Measurements from ENCODE around the gene SPINK9.
"Not testable (repeated sequence)": the region's sequence is repeated elsewhere in the genome, so short reads cannot be mapped to it uniquely, and the experiment has no call there.

SPINK9 gene

GRCh38 chr5:148335259-148335658, at the start of gene SPINK9:
Gene SPINK9, plus strand, starts transcription at chr5:148335559. Its CDS starts 55 bp downstream, at chr5:148335614.
- no peak for DNase-seq

- DNase-seq = no peak
Measured at GRCh38 chr5:148290271-148291195, 44.8 kb upstream of the SPINK9 start.

GRCh38 chr5:148297731-148298130, 37.6 kb upstream of the SPINK9 start:
- DNase-seq = no peak

GRCh38 chr5:148306446-148306845, 28.9 kb upstream of the SPINK9 start:
- no peak for DNase-seq

GRCh38 chr5:148309019-148309418, 26.3 kb upstream of the SPINK9 start:
- DNase-seq = no peak

- no peak for DNase-seq
Measured at GRCh38 chr5:148309746-148310145, 25.6 kb upstream of the SPINK9 start.

- no peak for DNase-seq
Measured at GRCh38 chr5:148311484-148311883, 23.9 kb upstream of the SPINK9 start.

- no peak for DNase-seq
Measured at GRCh38 chr5:148312153-148312552, 23.2 kb upstream of the SPINK9 start, which contains the start of gene SPINK7. Gene SPINK7, plus strand, starts transcription at chr5:148312423. Its CDS starts 61 bp downstream, at chr5:148312484.

GRCh38 chr5:148314187-148314586, 21.2 kb upstream of the SPINK9 start:
- no peak for DNase-seq

- no peak for DNase-seq
Measured at GRCh38 chr5:148314731-148315130, 20.6 kb upstream of the SPINK9 start.

- DNase-seq = not testable (repeated sequence)
Measured at GRCh38 chr5:148320011-148320963, 15.1 kb upstream of the SPINK9 start.

- DNase-seq = no peak
Measured at GRCh38 chr5:148333262-148333849, 2.0 kb upstream of the SPINK9 start.

GRCh38 chr5:148336704-148337435, 1.5 kb downstream of the SPINK9 start:
- no peak for DNase-seq

GRCh38 chr5:148342371-148343045, 7.1 kb downstream of the SPINK9 start:
- DNase-seq = no peak

- no peak for DNase-seq
Measured at GRCh38 chr5:148343046-148343407, 7.7 kb downstream of the SPINK9 start.

- DNase-seq = no peak
Measured at GRCh38 chr5:148343603-148344487, 8.5 kb downstream of the SPINK9 start.

GRCh38 chr5:148347706-148348105, 12.3 kb downstream of the SPINK9 start:
- DNase-seq = no peak

GRCh38 chr5:148352696-148353095, 17.3 kb downstream of the SPINK9 start:
- no peak for DNase-seq

GRCh38 chr5:148353634-148354033, 18.3 kb downstream of the SPINK9 start:
- no peak for DNase-seq

GRCh38 chr5:148364343-148364742, 29.0 kb downstream of the SPINK9 start:
- no peak for DNase-seq

GRCh38 chr5:148368299-148368698, 32.9 kb downstream of the SPINK9 start:
- no peak for DNase-seq
